GM12891 (cell line): ENCODE data around the gene SAP30.

Experiments used
- DNase-seq: peaks from one replicate; pipeline ENCODE4 v3.0.0; 2011; ENCODE audit warnings: low spot score; ENCODE audit not compliant: insufficient read length
- FAIRE-seq: peaks from 2 replicates; lab custom pipeline; 2011; peaks lifted over from hg19 to GRCh38; lab: Jason Lieb, UNC
- PAX5 ChIP-seq: IDR thresholded peaks from 2 replicates; pipeline ENCODE4 v1.6.1; 2011; ENCODE audit warnings: low read length, moderate library complexity, mild to moderate bottlenecking; ENCODE audit not compliant: insufficient read depth, severe bottlenecking
- POLR2A ChIP-seq: IDR thresholded peaks from 2 replicates; pipeline ENCODE4 v1.6.1; 2011; ENCODE audit warnings: low read depth, low read length, control low read depth
- POLR2AphosphoS5 ChIP-seq: IDR thresholded peaks from 2 replicates; pipeline ENCODE4 v1.6.1; 2011; ENCODE audit warnings: low read depth, low read length, control low read depth
- POU2F2 ChIP-seq: IDR thresholded peaks from 2 replicates; pipeline ENCODE4 v1.6.1; 2011; ENCODE audit warnings: low read depth, mild to moderate bottlenecking, control low read depth, low read length, moderate library complexity
- SPI1 ChIP-seq: IDR thresholded peaks from 2 replicates; pipeline ENCODE4 v1.6.1; 2011; ENCODE audit warnings: low read depth, low read length, control low read depth
- TAF1 ChIP-seq: IDR thresholded peaks from 2 replicates; pipeline ENCODE4 v1.6.1; 2011; ENCODE audit warnings: low read depth, low read length, control low read depth

SAP30 gene

GRCh38 chr4:173420801-173421200 is 50.0 kb downstream of the SAP30 start:
- TF ChIP-seq PAX5 (no peak), POU2F2 (no peak), TAF1 (no peak), POLR2AphosphoS5 (no peak), SPI1 (no peak), POLR2A (no peak)
- FAIRE-seq = peak; percentile 5
- no peak for DNase-seq

GRCh38 chr4:173424899-173425805 is 54.4 kb downstream of the SAP30 start:
- FAIRE-seq (no peak), DNase-seq (no peak)
- TF ChIP-seq POLR2A (no peak), POLR2AphosphoS5 (no peak), POU2F2 (no peak), PAX5 (no peak), TAF1 (no peak), SPI1 (no peak)

GRCh38 chr4:173426064-173426463 is 55.3 kb downstream of the SAP30 start:
- no peak for DNase-seq
- TF ChIP-seq POU2F2 (no peak), TAF1 (no peak), POLR2A (no peak)
- no peak for FAIRE-seq
